HG02970 (cell line): ENCODE data around the gene MAGEA3.
"Not testable (repeated sequence)": the region's sequence is repeated elsewhere in the genome, so short reads cannot be mapped to it uniquely, and the experiment has no call there.

Source experiments
- ATAC-seq: cut with Tn5 transposase; IDR thresholded peaks from one replicate; pipeline ENCODE4 v1.9.1; 2021; ENCODE audit warnings: mild to moderate bottlenecking, moderate library complexity, moderate number of reproducible peaks; ENCODE audit not compliant: unreplicated experiment, low FRiP score

The MAGEA3 gene

DNA sequence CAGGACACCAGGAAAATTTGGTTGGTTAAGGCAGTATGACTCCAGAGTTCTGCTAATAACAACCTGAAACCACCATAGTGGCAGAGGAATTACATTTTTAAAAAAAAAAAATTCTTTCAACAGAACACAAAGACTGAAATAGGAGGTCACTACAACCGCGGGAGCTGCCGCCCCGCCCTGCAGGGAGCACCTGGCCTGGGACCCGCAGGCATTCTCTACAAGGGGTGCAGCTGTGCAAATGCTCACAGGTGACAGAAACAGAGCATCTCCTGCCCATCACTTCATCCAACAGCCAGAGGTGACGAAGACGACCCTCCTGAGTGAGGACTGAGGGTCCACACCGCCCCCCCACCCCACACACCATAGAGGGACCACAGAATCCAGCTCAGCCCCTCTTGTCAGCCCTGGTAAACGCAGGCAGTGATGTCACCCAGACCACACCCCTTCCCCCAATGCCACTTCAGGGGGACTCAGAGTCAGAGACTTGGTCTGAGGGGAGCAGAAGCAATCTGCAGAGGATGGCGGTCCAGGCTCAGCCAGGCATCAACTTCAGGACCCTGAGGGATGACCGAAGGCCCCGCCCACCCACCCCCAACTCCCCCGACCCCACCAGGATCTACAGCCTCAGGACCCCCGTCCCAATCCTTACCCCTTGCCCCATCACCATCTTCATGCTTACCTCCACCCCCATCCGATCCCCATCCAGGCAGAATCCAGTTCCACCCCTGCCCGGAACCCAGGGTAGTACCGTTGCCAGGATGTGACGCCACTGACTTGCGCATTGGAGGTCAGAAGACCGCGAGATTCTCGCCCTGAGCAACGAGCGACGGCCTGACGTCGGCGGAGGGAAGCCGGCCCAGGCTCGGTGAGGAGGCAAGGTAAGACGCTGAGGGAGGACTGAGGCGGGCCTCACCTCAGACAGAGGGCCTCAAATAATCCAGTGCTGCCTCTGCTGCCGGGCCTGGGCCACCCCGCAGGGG is at the start of gene MAGEA3:
Gene MAGEA3, plus strand, starts transcription at position 843 of the 980 bp plus-strand sequence. CDS start 2,039 bp downstream, outside the sequence.
- ATAC-seq, result not testable (repeated sequence)

DNA sequence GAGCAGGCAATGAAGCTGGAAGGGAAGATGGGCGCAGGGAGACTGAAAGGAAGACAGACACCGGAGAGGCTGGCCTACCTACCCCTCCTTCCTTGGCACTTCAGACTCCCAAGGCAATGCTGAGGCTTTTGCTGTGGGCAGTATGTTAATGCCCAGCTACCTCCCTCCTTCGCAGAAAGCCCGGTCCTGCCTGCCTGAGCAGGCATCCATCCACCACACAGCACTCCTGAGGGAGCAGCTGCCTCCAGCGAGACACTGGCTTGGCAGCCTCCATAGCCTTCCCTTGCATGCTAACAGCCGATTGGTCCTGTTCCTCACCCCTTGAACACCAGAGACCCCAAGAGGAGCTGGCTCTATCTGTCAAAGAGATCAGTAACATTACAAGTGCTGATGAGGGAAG is 46.5 kb upstream of the MAGEA3 start:
- no peak for ATAC-seq

GRCh38 chrX:152652467-152652866 is 46.1 kb upstream of the MAGEA3 start:
- ATAC-seq, result no peak

- no peak for ATAC-seq
Measured at GRCh38 chrX:152656087-152656486, 42.5 kb upstream of the MAGEA3 start.

- ATAC-seq, result no peak
Measured at GRCh38 chrX:152656890-152657289, 41.7 kb upstream of the MAGEA3 start.

- ATAC-seq, result no peak
Measured at GRCh38 chrX:152658302-152658701, 40.3 kb upstream of the MAGEA3 start.

- ATAC-seq, result no peak
Measured at GRCh38 chrX:152663086-152663485, 35.5 kb upstream of the MAGEA3 start.

DNA sequence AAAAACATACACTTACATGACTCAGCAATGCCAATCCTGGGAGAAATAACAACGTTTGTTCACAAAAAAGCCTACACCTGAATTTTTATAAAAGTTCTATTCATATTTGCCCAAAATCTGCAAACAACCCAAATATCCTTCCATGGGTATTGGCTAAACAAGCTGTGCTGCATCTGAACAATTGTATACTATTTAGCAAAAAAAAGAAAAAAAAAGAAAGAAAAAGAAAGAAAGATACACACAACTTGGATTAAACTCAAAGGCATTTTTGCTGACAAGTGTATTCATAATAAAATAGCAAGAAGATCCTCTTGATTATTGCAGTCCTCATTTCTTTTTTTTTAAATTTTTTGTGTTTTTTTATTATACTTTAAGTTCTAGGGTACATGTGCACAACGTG is 24.5 kb upstream of the MAGEA3 start:
- no peak for ATAC-seq

- not testable (repeated sequence) for ATAC-seq
Measured at GRCh38 chrX:152674652-152675051, 23.9 kb upstream of the MAGEA3 start.

DNA sequence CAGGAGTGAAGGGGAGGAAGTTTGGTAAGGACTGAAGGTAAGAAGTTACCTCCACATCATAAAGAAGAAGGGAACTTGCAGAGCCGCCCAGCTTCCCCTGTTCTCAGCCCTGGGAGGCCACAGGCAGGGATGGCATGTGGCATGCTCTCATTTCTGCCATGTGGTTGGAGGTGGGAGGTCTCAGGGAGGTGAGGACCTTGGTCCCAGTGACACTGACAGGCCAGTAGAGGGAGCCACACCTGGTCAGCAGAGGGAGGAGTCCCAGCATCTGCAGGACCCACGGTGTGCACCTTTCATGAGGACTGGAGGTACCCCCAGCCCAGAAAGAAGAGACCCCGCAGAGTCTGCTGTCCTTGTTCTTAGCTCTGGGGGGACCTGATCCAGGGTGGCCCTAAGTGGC is 17.6 kb upstream of the MAGEA3 start:
- peak; percentile 54 for ATAC-seq

GRCh38 chrX:152700390-152700789 is 1.8 kb downstream of the MAGEA3 start:
- ATAC-seq, result not testable (repeated sequence)

DNA sequence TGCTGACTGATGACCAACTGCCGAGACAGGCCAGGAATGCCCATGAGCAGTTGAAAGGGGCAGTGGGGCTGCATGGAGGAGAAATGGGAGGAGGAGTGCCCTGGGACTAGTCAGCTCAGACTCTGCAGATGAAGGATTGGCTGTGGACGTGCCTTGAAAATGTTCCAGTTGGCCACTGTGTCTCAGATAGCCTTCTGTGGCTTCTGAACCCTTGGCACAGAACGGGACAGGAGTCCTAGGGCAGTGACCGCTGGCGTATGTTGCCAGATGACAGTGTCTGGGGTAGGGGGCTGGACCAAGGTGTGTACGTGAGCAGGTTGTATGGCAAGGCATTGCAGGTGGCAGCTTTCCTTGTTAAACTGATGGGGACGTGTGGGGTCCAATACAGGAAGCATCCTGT is 7.9 kb downstream of the MAGEA3 start:
- ATAC-seq, result not testable (repeated sequence)

GRCh38 chrX:152709173-152709572 is 10.6 kb downstream of the MAGEA3 start, which contains the start of gene CSAG2:
Gene CSAG2, minus strand, starts transcription at chrX:152709273. Its CDS starts 161 bp downstream, at chrX:152709112.
- not testable (repeated sequence) for ATAC-seq

DNA sequence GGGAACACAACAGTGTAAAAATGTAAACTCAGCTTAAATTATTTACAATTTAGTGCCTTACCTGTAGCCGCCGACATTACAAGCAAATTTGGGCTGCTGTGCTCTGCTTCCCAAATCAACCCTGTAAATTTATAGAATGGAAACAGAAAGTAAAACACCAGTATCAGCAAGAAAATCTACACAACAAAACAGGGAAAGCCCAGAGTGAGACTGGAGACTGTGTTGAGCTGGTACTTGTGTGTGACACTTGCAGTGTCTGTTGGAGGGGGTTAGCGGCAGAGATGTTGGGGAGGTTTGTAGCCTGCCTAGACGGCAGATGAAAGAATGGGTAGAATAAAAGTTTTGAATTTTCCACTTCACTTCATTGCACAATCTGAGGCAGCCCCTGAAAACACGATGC is 14.6 kb downstream of the MAGEA3 start:
- ATAC-seq, result not testable (repeated sequence)

DNA sequence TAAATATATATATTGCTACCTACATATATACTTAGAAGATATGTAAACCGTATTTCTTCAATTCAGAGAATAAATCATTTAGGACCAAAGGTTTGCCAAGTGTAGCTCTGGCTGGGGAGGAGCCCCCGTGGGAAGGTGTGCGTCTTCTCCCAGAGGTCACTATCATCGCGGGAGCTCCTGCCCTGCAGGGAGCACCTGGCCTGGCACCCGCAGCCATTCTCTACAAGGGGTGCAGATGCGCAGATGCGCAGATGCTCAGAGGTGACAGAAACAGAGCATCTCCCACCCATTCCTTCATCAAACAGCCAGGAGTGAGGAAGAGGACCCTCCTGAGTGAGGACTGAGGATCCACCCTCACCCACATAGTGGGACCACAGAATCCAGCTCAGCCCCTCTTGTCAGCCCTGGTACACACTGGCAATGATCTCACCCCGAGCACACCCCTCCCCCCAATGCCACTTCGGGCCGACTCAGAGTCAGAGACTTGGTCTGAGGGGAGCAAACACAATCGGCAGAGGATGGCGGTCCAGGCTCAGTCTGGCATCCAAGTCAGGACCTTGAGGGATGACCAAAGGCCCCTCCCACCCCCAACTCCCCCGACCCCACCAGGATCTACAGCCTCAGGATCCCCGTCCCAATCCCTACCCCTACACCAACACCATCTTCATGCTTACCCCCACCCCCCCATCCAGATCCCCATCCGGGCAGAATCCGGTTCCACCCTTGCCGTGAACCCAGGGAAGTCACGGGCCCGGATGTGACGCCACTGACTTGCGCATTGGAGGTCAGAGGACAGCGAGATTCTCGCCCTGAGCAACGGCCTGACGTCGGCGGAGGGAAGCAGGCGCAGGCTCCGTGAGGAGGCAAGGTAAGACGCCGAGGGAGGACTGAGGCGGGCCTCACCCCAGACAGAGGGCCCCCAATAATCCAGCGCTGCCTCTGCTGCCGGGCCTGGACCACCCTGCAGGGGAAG is 15.5 kb downstream of the MAGEA3 start, which contains the start of gene MAGEA2B:
Gene MAGEA2B, plus strand, starts transcription at position 814 of the 973 bp plus-strand sequence. CDS start 2,479 bp downstream, outside the sequence.
- not testable (repeated sequence) for ATAC-seq

DNA sequence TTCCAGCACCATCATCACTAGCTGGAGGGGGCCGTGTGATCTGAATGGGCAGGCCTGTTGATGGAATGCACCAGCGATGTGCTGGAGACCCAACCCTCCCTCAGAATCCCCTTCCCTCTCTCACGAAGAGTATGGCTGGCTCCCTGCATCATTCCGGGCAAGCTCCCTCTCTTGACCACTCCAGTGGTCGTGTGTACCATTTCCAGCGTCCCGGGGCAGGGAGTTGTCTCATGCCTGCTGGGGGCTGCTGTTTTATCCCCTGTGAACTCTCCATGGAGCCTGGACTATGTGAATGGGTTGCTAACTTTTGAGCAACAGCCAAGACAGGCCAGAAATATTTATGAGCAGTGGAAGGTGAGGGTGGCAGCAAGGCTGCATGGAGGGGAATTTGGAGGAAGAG is 26.8 kb downstream of the MAGEA3 start:
- ATAC-seq, result no peak

DNA sequence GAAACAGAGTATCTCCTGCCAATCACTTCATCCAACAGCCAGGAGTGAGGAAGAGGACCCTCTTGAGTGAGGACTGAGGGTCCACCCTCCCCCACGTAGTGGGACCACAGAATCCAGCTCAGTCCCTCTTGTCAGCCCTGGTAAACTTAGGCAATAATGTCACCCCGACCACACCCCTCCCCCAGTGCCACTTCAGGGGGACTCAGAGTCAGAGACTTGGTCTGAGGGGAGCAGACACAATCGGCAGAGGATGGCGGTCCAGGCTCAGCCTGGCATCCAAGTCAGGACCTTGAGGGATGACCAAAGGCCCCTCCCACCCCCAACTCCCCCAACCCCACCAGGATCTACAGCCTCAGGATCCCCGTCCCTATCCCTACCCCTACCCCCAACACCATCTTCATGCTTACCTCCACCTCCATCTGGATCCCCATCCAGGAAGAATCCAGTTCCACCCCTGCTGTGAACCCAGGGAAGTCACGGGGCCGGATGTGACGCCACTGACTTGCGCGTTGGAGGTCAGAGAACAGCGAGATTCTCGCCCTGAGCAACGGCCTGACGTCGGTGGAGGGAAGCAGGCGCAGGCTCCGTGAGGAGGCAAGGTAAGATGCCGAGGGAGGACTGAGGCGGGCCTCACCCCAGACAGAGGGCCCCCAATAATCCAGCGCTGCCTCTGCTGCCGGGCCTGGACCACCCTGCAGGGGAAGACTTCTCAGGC is 34.8 kb downstream of the MAGEA3 start, which contains the start of the genes CSAG1 and MAGEA12:
Gene CSAG1, minus strand, starts transcription at position 461 of the 715 bp plus-strand sequence. CDS start 1,261 bp downstream, outside the sequence.
Gene MAGEA12, plus strand, starts transcription at position 497 of the 715 bp plus-strand sequence. CDS start 2,405 bp downstream, outside the sequence.
- no peak for ATAC-seq

DNA sequence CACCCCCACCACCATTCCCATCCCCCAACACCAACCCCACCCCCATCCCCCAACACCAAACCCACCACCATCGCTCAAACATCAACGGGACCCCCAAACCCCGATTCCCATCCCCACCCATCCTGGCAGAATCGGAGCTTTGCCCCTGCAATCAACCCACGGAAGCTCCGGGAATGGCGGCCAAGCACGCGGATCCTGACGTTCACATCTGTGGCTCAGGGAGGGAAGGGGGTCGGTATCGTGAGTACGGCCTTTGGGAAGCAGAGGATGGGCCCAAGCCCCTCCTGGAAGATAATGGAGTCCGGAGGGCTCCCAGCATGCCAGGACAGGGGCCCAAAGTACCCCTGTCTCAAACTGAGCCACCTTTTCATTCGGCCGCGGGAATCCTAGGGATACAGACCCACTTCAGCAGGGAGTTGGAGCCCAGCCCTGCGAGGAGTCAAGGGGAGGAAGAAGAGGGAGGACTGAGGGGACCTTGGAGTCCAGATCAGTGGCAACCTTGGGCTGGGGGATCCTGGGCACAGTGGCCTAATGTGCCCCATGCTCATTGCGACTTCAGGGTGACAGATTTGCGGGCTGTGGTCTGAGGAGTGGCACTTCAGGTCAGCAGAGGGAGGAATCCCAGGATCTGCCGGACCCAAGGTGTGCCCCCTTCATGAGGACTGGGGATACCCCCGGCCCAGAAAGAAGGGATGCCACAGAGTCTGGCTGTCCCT is 35.7 kb downstream of the MAGEA3 start:
- ATAC-seq, result not testable (repeated sequence)

- no peak for ATAC-seq
Measured at GRCh38 chrX:152735101-152735500, 36.5 kb downstream of the MAGEA3 start.
